Measurements from ENCODE around the gene PPT2.

PPT2 gene

DNA sequence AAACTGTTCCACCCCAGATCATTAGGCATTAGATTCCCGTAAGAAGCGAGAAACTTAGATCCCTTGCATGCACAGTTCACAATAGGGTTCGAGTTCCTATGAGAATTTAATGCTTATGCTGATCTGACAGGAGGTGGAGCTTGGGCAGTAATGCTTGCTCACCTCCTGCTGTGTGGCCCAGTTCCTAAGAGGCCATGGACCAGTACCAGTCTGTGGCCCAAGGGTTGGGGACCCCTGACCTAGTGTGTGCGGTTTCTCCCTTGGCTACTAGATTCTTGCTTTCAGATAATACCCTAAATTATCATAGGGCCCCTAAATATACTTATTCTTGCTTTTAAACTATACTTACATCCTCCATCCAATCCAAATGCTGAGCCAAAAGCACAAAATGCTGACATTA lies 40.4 kb downstream of the PPT2 start:
- TF ChIP-seq, protein P1, sequence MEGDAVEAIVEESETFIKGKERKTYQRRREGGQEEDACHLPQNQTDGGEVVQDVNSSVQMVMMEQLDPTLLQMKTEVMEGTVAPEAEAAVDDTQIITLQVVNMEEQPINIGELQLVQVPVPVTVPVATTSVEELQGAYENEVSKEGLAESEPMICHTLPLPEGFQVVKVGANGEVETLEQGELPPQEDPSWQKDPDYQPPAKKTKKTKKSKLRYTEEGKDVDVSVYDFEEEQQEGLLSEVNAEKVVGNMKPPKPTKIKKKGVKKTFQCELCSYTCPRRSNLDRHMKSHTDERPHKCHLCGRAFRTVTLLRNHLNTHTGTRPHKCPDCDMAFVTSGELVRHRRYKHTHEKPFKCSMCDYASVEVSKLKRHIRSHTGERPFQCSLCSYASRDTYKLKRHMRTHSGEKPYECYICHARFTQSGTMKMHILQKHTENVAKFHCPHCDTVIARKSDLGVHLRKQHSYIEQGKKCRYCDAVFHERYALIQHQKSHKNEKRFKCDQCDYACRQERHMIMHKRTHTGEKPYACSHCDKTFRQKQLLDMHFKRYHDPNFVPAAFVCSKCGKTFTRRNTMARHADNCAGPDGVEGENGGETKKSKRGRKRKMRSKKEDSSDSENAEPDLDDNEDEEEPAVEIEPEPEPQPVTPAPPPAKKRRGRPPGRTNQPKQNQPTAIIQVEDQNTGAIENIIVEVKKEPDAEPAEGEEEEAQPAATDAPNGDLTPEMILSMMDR (IDR thresholded peaks at IDR 0.05; ENCODE audit: extremely low read depth, insufficient read depth, missing control alignments) = no peak
- in situ Hi-C loops (cut with MboI; ENCODE audit: low pct_unique_long_range_greater_than_20kb, low sequenced_read_pairs, unreplicated experiment) = no loop called here
- DNase-seq (ENCODE audit: low spot score) = no peak

GRCh38 chr6:32194825-32195651 lies 41.1 kb downstream of the PPT2 start:
- TF ChIP-seq, protein P1 (IDR thresholded peaks at IDR 0.05; ENCODE audit: extremely low read depth, insufficient read depth, missing control alignments) = peak; percentile 67
- no peak for DNase-seq (ENCODE audit: low spot score)
- in situ Hi-C loops (cut with MboI; ENCODE audit: low pct_unique_long_range_greater_than_20kb, low sequenced_read_pairs, unreplicated experiment) = no loop called here

- in situ Hi-C loops (cut with MboI; ENCODE audit: low pct_unique_long_range_greater_than_20kb, low sequenced_read_pairs, unreplicated experiment) = no loop called here
These were observed 41.6 kb downstream of the PPT2 start for GRCh38 chr6:32195652-32195901.

DNA sequence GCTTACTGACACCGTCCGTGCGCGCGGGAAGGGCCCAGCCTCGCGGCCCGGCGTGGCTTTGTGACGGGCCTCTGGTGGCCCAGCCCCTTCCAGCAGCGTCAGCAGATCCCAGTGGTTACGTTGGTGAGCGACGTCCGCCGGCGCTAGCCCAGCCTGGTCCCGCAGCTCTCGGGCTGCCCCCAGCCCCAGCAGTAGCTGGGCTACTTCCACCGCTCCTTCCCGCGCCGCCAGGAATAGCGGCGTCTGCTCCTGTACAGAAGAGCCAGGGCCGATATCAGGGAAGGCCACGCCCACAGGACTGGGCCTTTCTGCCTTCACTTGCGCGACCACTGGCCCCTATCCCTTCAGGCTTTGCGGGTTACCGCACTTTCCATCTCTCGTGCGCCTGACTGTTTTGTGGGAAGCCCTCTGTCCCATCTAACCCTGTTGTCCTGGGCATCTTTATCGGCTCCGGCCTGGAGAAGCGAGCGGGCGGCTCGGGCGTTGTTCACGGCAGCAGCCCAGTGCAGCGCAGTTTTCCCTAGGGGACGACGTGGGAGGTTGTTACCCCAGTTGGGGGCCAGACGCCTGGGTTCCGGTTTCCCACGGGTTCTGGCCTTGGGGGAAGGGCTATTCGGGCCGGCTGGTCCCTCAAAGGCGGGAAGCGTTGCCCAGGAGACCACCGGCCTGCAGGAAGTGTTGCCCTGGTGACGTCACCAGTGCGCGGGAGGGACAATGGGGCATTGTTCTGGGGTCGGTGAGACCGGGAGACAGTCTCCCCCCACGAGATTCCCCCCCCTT lies 42.2 kb downstream of the PPT2 start:
- in situ Hi-C loops (cut with MboI; ENCODE audit: low pct_unique_long_range_greater_than_20kb, low sequenced_read_pairs, unreplicated experiment) = no loop called here
- TF ChIP-seq, protein P1 (IDR thresholded peaks at IDR 0.05; ENCODE audit: extremely low read depth, insufficient read depth, missing control alignments) = no peak
- peak; percentile 97 for DNase-seq (ENCODE audit: low spot score)

More at GRCh38 chr6:32195652-32195901, 41.6 kb downstream of the PPT2 start:
- TF ChIP-seq, protein P1 (IDR thresholded peaks at IDR 0.05; ENCODE audit: extremely low read depth, insufficient read depth, missing control alignments) = peak; percentile 10
- DNase-seq (ENCODE audit: low spot score) = no peak

DNA sequence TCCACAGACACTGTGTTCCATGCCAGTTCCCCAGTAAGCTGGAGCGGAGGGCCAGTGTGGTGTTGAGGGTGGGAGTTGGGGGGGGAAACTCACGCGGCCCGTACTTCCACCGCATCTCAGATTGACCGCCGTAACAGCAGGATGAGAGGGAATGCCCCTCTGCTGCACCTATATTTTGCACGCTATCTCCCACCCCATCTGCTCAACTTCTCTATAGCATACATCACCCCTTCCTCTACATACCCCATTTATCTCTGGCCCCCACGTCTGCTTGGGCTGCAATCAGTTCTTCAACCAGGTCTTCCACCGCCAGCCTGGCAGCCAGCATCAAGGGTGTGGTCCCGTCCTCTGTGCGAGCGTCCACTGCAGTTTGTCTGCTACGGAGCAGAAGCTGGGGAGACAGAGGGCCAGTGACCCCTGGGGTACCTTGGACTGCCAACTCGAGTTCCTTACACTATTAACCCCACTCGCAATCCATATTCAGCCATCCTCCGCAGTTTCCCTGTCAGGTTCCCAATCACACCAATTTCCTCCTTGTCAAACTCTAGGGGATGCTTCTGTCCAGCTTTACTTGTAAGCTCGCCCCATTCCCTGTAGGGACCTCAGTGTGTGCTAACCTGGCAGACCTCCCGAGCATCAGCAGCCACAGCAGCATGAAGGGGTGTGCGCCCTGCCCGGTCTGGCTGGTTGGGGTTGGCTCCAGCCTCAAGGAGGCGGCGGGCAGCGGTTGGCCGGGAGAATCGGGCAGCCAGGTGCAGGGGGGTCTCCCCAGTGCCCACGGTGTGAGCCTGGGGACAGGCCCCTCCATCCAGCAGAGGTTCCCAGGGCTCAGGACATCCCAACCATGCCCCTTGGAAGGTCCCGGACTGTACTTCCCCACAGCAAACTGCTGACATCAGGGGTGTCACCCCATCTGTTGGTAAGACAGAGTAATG lies 43.0 kb downstream of the PPT2 start:
- in situ Hi-C loops (cut with MboI; ENCODE audit: low pct_unique_long_range_greater_than_20kb, low sequenced_read_pairs, unreplicated experiment) = no loop called here
- TF ChIP-seq, protein P1 (IDR thresholded peaks at IDR 0.05; ENCODE audit: extremely low read depth, insufficient read depth, missing control alignments) = no peak
- no peak for DNase-seq (ENCODE audit: low spot score)

GRCh38 chr6:32198345-32198696 lies 44.4 kb downstream of the PPT2 start:
- no peak for DNase-seq (ENCODE audit: low spot score)
- in situ Hi-C loops (cut with MboI; ENCODE audit: low pct_unique_long_range_greater_than_20kb, low sequenced_read_pairs, unreplicated experiment) = no loop called here
- TF ChIP-seq, protein P1 (IDR thresholded peaks at IDR 0.05; ENCODE audit: extremely low read depth, insufficient read depth, missing control alignments) = no peak
